Measurements from ENCODE around the gene PTPRN2.
"Not testable (repeated sequence)": the region's sequence is repeated elsewhere in the genome, so short reads cannot be mapped to it uniquely, and the experiment has no call there.

PTPRN2 gene

GRCh38 chr7:157506268-157506667, 1081.4 kb downstream of the PTPRN2 start:
- DNase-seq: no peak

- no peak for DNase-seq
Measured at GRCh38 chr7:157505646-157506045, 1082.0 kb downstream of the PTPRN2 start.

- DNase-seq: no peak
Measured at GRCh38 chr7:157503229-157503628, 1084.4 kb downstream of the PTPRN2 start.

- DNase-seq: no peak
Measured at GRCh38 chr7:157502701-157503111, 1084.9 kb downstream of the PTPRN2 start.

- DNase-seq: no peak
Measured at GRCh38 chr7:157501581-157501980, 1086.0 kb downstream of the PTPRN2 start.

GRCh38 chr7:157500989-157501540, 1086.6 kb downstream of the PTPRN2 start:
- not testable (repeated sequence) for DNase-seq

- DNase-seq: no peak
Measured at GRCh38 chr7:157500171-157500960, 1087.3 kb downstream of the PTPRN2 start.

GRCh38 chr7:157499835-157500153, 1087.8 kb downstream of the PTPRN2 start:
- no peak for DNase-seq

GRCh38 chr7:157499121-157499834, 1088.3 kb downstream of the PTPRN2 start:
- no peak for DNase-seq

GRCh38 chr7:157498657-157499056, 1089.0 kb downstream of the PTPRN2 start:
- DNase-seq: no peak

- DNase-seq: no peak
Measured at GRCh38 chr7:157497744-157498651, 1089.6 kb downstream of the PTPRN2 start.

- DNase-seq: no peak
Measured at GRCh38 chr7:157497367-157497743, 1090.3 kb downstream of the PTPRN2 start.

GRCh38 chr7:157496416-157497275, 1091.0 kb downstream of the PTPRN2 start:
- DNase-seq: no peak

GRCh38 chr7:157495594-157495993, 1092.0 kb downstream of the PTPRN2 start:
- no peak for DNase-seq

GRCh38 chr7:157495177-157495553, 1092.5 kb downstream of the PTPRN2 start:
- DNase-seq: no peak

- DNase-seq: no peak
Measured at GRCh38 chr7:157494506-157495176, 1093.0 kb downstream of the PTPRN2 start.

- no peak for DNase-seq
Measured at GRCh38 chr7:157493776-157494175, 1093.8 kb downstream of the PTPRN2 start.

- no peak for DNase-seq
Measured at GRCh38 chr7:157493017-157493416, 1094.6 kb downstream of the PTPRN2 start.

- no peak for DNase-seq
Measured at GRCh38 chr7:157490465-157490912, 1097.1 kb downstream of the PTPRN2 start.

GRCh38 chr7:157489870-157490269, 1097.8 kb downstream of the PTPRN2 start:
- not testable (repeated sequence) for DNase-seq
